Liver (tissue), 9 donors: ENCODE data around the gene PPT1. TPM values are rescaled to one million over a fixed set of nuclear protein-coding genes. Genes with fewer than 3 reads are reported as not detected.

Experiments used
- DNase-seq: peaks from one replicate; pipeline ENCODE4 v3.0.0-alpha.2; 2017; ENCODE audit warnings: low spot score
- H3K27ac ChIP-seq, 2 donors: one replicate each; pipeline ENCODE4 v1.7.0; 2013; ENCODE audit warnings: inconsistent platforms in 2 of 2, low read length in 2 of 2, control low read depth in 1 of 2, low read depth in 1 of 2, mild to moderate bottlenecking in 1 of 2
- H3K27me3 ChIP-seq, 4 donors: one replicate each; pipeline versions ENCODE4 v1.6.1 to v1.7.0; 2013; ENCODE audit warnings: low read length in 3 of 4, inconsistent platforms in 1 of 4, mild to moderate bottlenecking in 1 of 4, moderate library complexity in 1 of 4; ENCODE audit not compliant: control insufficient read depth in 4 of 4, insufficient read depth in 4 of 4
- H3K36me3 ChIP-seq, 4 donors: one replicate each; pipeline versions ENCODE4 v1.6.1 to v1.7.0; 2013; ENCODE audit warnings: low read length in 3 of 4, mild to moderate bottlenecking in 3 of 4, low read depth in 1 of 4, moderate library complexity in 1 of 4; ENCODE audit not compliant: control insufficient read depth in 4 of 4, insufficient read depth in 3 of 4
- H3K4me1 ChIP-seq, 4 donors: one replicate each; pipeline versions ENCODE4 v1.6.1 to v1.7.0; 2013; ENCODE audit warnings: low read length in 3 of 4, mild to moderate bottlenecking in 3 of 4, moderate library complexity in 1 of 4; ENCODE audit not compliant: control insufficient read depth in 4 of 4, insufficient read depth in 4 of 4
- H3K4me3 ChIP-seq, 3 donors: one replicate each; pipeline versions ENCODE4 v1.6.1 to v1.7.0; 2013; ENCODE audit warnings: low read length in 3 of 3, control low read depth in 1 of 3, low read depth in 1 of 3, mild to moderate bottlenecking in 1 of 3
- H3K9ac ChIP-seq, 2 donors: one replicate each; pipeline ENCODE4 v1.7.0; 2013; ENCODE audit warnings: low read length in 2 of 2, mild to moderate bottlenecking in 2 of 2, moderate library complexity in 2 of 2, control low read depth in 1 of 2, low read depth in 1 of 2
- H3K9me3 ChIP-seq, 4 donors: one replicate each; pipeline versions ENCODE4 v1.6.1 to v1.7.0; 2013; ENCODE audit warnings: low read length in 3 of 4; ENCODE audit not compliant: control insufficient read depth in 4 of 4
- EGR1 ChIP-seq, 2 donors: IDR thresholded peaks; 2 replicates each; pipeline ENCODE4 v1.6.1; 2016 to 2018; ENCODE audit warnings: antibody characterized with exemption in 2 of 2, low read depth in 2 of 2
- FOXA1 ChIP-seq: IDR thresholded peaks from 2 replicates; pipeline ENCODE4 v1.6.1; 2016; ENCODE audit warnings: antibody characterized with exemption
- FOXA2 ChIP-seq: IDR thresholded peaks from 2 replicates; pipeline ENCODE4 v1.6.1; 2016; ENCODE audit warnings: antibody characterized with exemption
- GABPA ChIP-seq, 2 donors: IDR thresholded peaks in 1 of 2; conservative IDR thresholded peaks in 1 of 2; 2 replicates each; pipeline ENCODE4 v1.6.1; 2016; ENCODE audit warnings: antibody characterized with exemption in 2 of 2, mild to moderate bottlenecking in 1 of 2, moderate library complexity in 1 of 2
- HNF4A ChIP-seq, 2 donors: conservative IDR thresholded peaks; 2 replicates each; pipeline ENCODE4 v1.6.1; 2016; ENCODE audit warnings: antibody characterized with exemption in 2 of 2, mild to moderate bottlenecking in 2 of 2
- HNF4G ChIP-seq: IDR thresholded peaks from 2 replicates; pipeline ENCODE4 v1.6.1; 2016; ENCODE audit warnings: antibody characterized with exemption
- JUND ChIP-seq, 2 donors: IDR thresholded peaks; 2 replicates each; pipeline ENCODE4 v1.6.1; 2016; ENCODE audit warnings: antibody characterized with exemption in 2 of 2
- MAX ChIP-seq: IDR thresholded peaks from 2 replicates; pipeline ENCODE4 v1.6.1; 2016; ENCODE audit warnings: antibody characterized with exemption
- RAD21 ChIP-seq, 2 donors: IDR thresholded peaks; 2 replicates each; pipeline ENCODE4 v1.6.1; 2016; ENCODE audit warnings: antibody characterized with exemption in 2 of 2, mild to moderate bottlenecking in 2 of 2
- REST ChIP-seq: IDR thresholded peaks from 2 replicates; pipeline ENCODE4 v1.6.1; 2016; ENCODE audit warnings: antibody characterized with exemption, mild to moderate bottlenecking
- SP1 ChIP-seq: IDR thresholded peaks from 2 replicates; pipeline ENCODE4 v1.6.1; 2018; ENCODE audit warnings: antibody characterized with exemption, mild to moderate bottlenecking
- TAF1 ChIP-seq: conservative IDR thresholded peaks from 2 replicates; pipeline ENCODE4 v1.6.1; 2016; ENCODE audit warnings: antibody characterized with exemption, mild to moderate bottlenecking
- polyA plus RNA-seq, 2 donors: library from polyadenylated mRNA; stranded (reverse) in 1 of 2; unstranded in 1 of 2; fragments of 200-250 nt in 1 of 2; fragments of >200 nt in 1 of 2; fragmentation: Nextera tagmentation in 1 of 2; extraction: Ambion mirVana in 1 of 2; gene quantifications; one replicate each; pipeline versions ENCODE4 v1.2.1 to v1.2.3, GENCODE V29; 2013 to 2015
- total RNA-seq, 2 donors: library from RNA; depleted of rRNA; stranded (reverse); fragments of >200 nt; gene quantifications; one replicate each; pipeline ENCODE4 v1.2.3, GENCODE V29; 2014
- TF ChIP-seq, protein P1 (sequence below): IDR thresholded peaks from 2 replicates; pipeline ENCODE4 v1.6.1; 2016; ENCODE audit warnings: antibody characterized with exemption
- TF ChIP-seq, protein P2 (sequence below): fragments of 150-350 bp; IDR thresholded peaks from 2 replicates; pipeline ENCODE4 v1.5.1; 2017; ENCODE audit warnings: improper control_type of control experiment, low read depth, low read length; ENCODE audit not compliant: missing input control
- donor health status: healthy.
- donor health status: healthy.
- donor health status: healthy.
- donor health status: healthy.
- donor health status: healthy.

The PPT1 gene
- total and polyA plus RNA-seq, 4 donors: 15.4 to 46.8 (median 27.1) TPM

DNA sequence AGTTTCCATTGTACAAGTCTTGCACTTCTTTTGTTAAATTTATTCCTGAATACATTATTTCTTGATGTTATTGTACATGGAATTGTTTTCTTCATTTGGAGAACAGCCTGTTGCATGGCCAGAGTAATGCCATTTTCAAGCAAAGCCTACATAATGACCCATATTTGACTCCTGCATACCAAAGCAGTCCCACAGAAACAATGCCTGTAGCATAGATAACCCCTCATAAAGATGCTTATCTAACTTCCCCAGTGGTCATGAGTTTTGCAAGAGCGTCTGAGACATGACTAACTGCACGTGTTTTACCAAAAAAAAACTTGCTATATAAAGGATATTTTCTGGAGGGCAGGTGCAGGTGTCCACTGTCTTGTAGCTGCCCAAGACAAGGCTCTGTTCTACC lies 33.8 kb upstream of the PPT1 start (continued):
- TF ChIP-seq, protein P1, sequence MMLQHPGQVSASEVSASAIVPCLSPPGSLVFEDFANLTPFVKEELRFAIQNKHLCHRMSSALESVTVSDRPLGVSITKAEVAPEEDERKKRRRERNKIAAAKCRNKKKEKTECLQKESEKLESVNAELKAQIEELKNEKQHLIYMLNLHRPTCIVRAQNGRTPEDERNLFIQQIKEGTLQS: no peak
- TF ChIP-seq SP1 (no peak), HNF4G (no peak), RAD21 (IDR thresholded peaks at IDR 0.05) (no peak), EGR1 (IDR thresholded peaks at IDR 0.05; ENCODE audit: low read depth in 2 of 2) (no peak), TAF1 (no peak), FOXA1 (no peak)
- TF ChIP-seq, protein P2, sequence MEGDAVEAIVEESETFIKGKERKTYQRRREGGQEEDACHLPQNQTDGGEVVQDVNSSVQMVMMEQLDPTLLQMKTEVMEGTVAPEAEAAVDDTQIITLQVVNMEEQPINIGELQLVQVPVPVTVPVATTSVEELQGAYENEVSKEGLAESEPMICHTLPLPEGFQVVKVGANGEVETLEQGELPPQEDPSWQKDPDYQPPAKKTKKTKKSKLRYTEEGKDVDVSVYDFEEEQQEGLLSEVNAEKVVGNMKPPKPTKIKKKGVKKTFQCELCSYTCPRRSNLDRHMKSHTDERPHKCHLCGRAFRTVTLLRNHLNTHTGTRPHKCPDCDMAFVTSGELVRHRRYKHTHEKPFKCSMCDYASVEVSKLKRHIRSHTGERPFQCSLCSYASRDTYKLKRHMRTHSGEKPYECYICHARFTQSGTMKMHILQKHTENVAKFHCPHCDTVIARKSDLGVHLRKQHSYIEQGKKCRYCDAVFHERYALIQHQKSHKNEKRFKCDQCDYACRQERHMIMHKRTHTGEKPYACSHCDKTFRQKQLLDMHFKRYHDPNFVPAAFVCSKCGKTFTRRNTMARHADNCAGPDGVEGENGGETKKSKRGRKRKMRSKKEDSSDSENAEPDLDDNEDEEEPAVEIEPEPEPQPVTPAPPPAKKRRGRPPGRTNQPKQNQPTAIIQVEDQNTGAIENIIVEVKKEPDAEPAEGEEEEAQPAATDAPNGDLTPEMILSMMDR: no peak

GRCh38 chr1:40122855-40123254 lies 25.8 kb upstream of the PPT1 start:
- Histone ChIP-seq H3K27me3 (no peaks in the 10 kb centered on the region), H3K36me3 (no peaks in the 10 kb centered on the region), H3K4me1 (no peaks in the 10 kb centered on the region), H3K9ac (no peak overlapping the region), H3K9me3 (no peaks in the 10 kb centered on the region), H3K4me3 (no peak overlapping the region), H3K27ac (no peak overlapping the region)
- TF ChIP-seq GABPA (IDR thresholded peaks at IDR 0.05 in 1 of 2, conservative IDR thresholded peaks at IDR 0.05 in 1 of 2) (no peak), REST (no peak), HNF4A (conservative IDR thresholded peaks at IDR 0.05) (no peak), RAD21 (IDR thresholded peaks at IDR 0.05) (no peak), JUND (IDR thresholded peaks at IDR 0.05) (no peak), MAX (no peak), TAF1 (no peak), FOXA2 (no peak)
- TF ChIP-seq, protein P1: no peak
- TF ChIP-seq, protein P2: no peak
- DNase-seq: no peak
